Tibial artery (tissue), 4 donors: ENCODE results near the gene RELL1.

Experiments used
- DNase-seq, 2 donors: peaks; one replicate each; pipeline ENCODE4 v3.0.0-alpha.2; 2019
- H3K27ac ChIP-seq, 2 donors: fragments of 200-600 bp; sonication (generic) in 1 of 2; 1 replicate in 1 of 2; 2 replicates in 1 of 2; pipeline ENCODE4 v1.5.1; 2018 to 2019; ENCODE audit warnings: mild to moderate bottlenecking in 1 of 2
- H3K27me3 ChIP-seq, 2 donors: fragments of 200-600 bp; sonication (generic) in 1 of 2; one replicate each; pipeline versions ENCODE4 v1.5.1 to v1.6.0; 2016 to 2019
- H3K36me3 ChIP-seq, 3 donors: fragments of 200-600 bp; sonication (generic) in 2 of 3; one replicate each; pipeline ENCODE4 v1.5.1; 2016 to 2019; ENCODE audit warnings: mild to moderate bottlenecking in 2 of 3
- H3K4me1 ChIP-seq, 4 donors: fragments of 200-600 bp; sonication (generic) in 2 of 4; 1 replicate in 3 of 4; 2 replicates in 1 of 4; pipeline ENCODE4 v1.5.1; 2016 to 2019
- H3K4me3 ChIP-seq, 2 donors: fragments of 200-600 bp; sonication (generic) in 1 of 2; 1 replicate in 1 of 2; 2 replicates in 1 of 2; pipeline ENCODE4 v1.5.1; 2018 to 2019; ENCODE audit warnings: mild to moderate bottlenecking in 2 of 2
- H3K9me3 ChIP-seq, 3 donors: fragments of 200-600 bp; sonication (generic) in 1 of 3; one replicate each; pipeline ENCODE4 v1.5.1; 2016 to 2019
- CTCF ChIP-seq, 2 experiments: fragments of 200-600 bp in 1 of 2; fragments of 450-650 bp in 1 of 2; IDR thresholded peaks; one replicate each; pipeline ENCODE4 v1.5.1; 2017 to 2019; ENCODE audit warnings: antibody characterized with exemption in 2 of 2, mild to moderate bottlenecking in 1 of 2, moderate library complexity in 1 of 2
- intact Hi-C: fragments of 100-400 bp; cut with DNase I; formaldehyde crosslinking; loops from one replicate; pipeline ENCODE4 v1.15.0; 2023; ENCODE audit warnings: low total_unique reads

Gene RELL1

DNA sequence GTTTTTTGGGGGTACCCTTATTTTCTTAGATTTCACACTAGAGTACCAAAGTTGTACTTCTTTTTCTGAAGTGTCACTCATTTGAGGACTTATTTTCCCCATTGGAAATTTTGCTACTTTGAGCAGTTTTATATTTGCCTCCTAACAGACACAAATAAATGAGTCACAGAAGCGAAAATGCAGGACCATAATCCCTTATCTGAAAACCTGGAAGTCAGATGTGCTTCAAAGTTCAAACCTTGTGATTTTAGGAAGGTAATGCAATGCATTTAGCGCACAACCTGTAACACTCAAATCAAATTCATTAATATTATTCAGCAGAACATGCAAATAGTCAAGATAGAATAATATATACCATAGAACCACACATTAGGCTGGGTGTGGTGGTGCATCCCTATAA, 6.9 kb downstream of the RELL1 start:
- no peaks in the 10 kb centered on the region for H3K36me3 ChIP-seq
- H3K4me3 ChIP-seq: no peak overlapping the region
- H3K4me1 ChIP-seq: peaks cover 0 to 16% (median 7%) of the 10 kb centered on the region in 4 donors
- intact Hi-C loops: no loop called here
- H3K27ac ChIP-seq: no peak overlapping the region
- no peaks in the 10 kb centered on the region for H3K27me3 ChIP-seq
- no peak for TF ChIP-seq CTCF (IDR thresholded peaks at IDR 0.05)
- no peak for DNase-seq
- H3K9me3 ChIP-seq: no peaks in the 10 kb centered on the region

- H3K27me3 ChIP-seq: no peaks in the 10 kb centered on the region
- intact Hi-C loops: no loop called here
- TF ChIP-seq CTCF (IDR thresholded peaks at IDR 0.05): no peak
- H3K4me1 ChIP-seq: peaks cover 0 to 18% (median 4%) of the 10 kb centered on the region in 4 donors
- H3K36me3 ChIP-seq: no peaks in the 10 kb centered on the region
- H3K4me3 ChIP-seq: no peak overlapping the region
- DNase-seq: no peak
- no peaks in the 10 kb centered on the region for H3K9me3 ChIP-seq
- H3K27ac ChIP-seq: no peak overlapping the region
These were observed 7.6 kb downstream of the RELL1 start for GRCh38 chr4:37678624-37679023.

DNA sequence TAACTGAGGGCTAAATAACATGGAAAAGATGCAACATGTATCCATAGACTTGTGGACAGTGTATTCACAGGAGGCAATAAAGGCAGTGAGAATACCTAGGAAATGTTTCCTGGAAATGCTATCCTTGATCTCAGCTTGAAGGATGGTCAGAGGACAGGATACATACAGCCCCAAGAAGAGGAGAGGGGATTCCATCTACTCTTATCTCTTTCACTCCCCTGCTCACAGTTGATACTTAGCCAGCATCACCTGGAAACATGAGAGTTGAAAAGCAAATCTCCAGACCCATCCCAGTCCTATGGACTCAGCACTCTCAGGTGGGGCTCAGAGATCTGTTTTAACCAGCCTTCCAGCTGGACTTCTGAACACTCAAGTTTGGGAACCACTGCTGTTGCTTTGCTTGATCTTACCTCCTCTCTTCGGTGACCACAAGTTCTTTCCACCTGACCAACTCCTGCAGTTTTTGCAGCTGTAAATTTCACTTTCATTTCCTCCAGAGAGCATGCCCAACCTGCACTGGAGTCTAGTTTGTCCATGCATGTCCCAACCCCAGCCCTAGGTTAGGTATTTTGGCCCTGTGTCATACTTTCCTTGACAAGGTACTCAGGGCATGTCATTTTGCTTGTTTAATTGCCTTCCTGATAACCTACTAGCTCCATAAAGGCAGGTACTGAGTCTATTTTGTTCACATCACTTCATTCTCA, 10.4 kb downstream of the RELL1 start:
- H3K27ac ChIP-seq: no peak overlapping the region
- intact Hi-C loops: no loop called here
- no peak for DNase-seq
- no peak for TF ChIP-seq CTCF (IDR thresholded peaks at IDR 0.05)
- H3K36me3 ChIP-seq: no peaks in the 10 kb centered on the region
- no peaks in the 10 kb centered on the region for H3K27me3 ChIP-seq
- H3K4me3 ChIP-seq: no peak overlapping the region
- H3K4me1 ChIP-seq: peaks cover 0 to 20% (median 2%) of the 10 kb centered on the region in 4 donors
- H3K9me3 ChIP-seq: no peaks in the 10 kb centered on the region

- intact Hi-C loops: no loop called here
- H3K27ac ChIP-seq: no peak overlapping the region
- H3K36me3 ChIP-seq: no peaks in the 10 kb centered on the region
- DNase-seq: no peak
- H3K9me3 ChIP-seq: no peaks in the 10 kb centered on the region
- peaks cover 0 to 20% (median 2%) of the 10 kb centered on the region in 4 donors for H3K4me1 ChIP-seq
- no peaks in the 10 kb centered on the region for H3K27me3 ChIP-seq
- no peak overlapping the region for H3K4me3 ChIP-seq
- no peak for TF ChIP-seq CTCF (IDR thresholded peaks at IDR 0.05)
These were observed 11.7 kb downstream of the RELL1 start for GRCh38 chr4:37674439-37674838.

GRCh38 chr4:37673538-37674192, 12.5 kb downstream of the RELL1 start:
- no peak for DNase-seq
- Histone ChIP-seq H3K9me3 (no peaks in the 10 kb centered on the region), H3K4me3 (no peak overlapping the region), H3K27ac (no peak overlapping the region), H3K4me1 (peaks cover 0 to 15% (median 2%) of the 10 kb centered on the region in 4 donors), H3K27me3 (no peaks in the 10 kb centered on the region), H3K36me3 (no peaks in the 10 kb centered on the region)
- TF ChIP-seq CTCF (IDR thresholded peaks at IDR 0.05): no peak
- intact Hi-C loops: no loop called here
